VCaP (cell line): ENCODE data around the gene OR10A5.
"Not testable (repeated sequence)": the region's sequence is repeated elsewhere in the genome, so short reads cannot be mapped to it uniquely, and the experiment has no call there.

Source experiments
- H3K27ac ChIP-seq: fragments of 450-650 bp; 2 replicates; pipeline ENCODE4 v1.5.1; 2017
- TF ChIP-seq, protein P1 (sequence below): fragments of 450-650 bp; conservative IDR thresholded peaks from 2 replicates; pipeline ENCODE4 v1.5.1; 2017; ENCODE audit warnings: mild to moderate bottlenecking, moderate library complexity

Gene OR10A5

DNA sequence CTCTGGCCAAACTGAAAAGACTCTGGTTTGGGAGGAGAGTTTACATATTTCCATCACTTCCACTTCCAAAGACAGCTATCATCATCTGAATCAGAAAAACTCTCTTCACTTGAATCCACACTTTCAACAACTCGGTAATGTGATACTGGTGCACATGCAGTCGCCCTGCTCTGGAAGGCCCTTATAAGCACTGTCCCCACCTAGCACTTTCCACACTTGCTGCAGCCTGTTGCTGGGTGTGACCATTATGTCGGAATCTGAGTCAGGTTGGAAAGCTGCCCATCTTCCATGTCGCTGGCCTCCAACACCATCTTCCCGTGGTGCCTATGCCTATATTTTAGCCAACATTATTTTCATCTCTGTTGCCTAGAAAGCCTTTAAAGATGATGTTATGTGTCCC lies 1.1 kb upstream of the OR10A5 start:
- H3K27ac ChIP-seq = no peak overlapping the region
- TF ChIP-seq, protein P1, sequence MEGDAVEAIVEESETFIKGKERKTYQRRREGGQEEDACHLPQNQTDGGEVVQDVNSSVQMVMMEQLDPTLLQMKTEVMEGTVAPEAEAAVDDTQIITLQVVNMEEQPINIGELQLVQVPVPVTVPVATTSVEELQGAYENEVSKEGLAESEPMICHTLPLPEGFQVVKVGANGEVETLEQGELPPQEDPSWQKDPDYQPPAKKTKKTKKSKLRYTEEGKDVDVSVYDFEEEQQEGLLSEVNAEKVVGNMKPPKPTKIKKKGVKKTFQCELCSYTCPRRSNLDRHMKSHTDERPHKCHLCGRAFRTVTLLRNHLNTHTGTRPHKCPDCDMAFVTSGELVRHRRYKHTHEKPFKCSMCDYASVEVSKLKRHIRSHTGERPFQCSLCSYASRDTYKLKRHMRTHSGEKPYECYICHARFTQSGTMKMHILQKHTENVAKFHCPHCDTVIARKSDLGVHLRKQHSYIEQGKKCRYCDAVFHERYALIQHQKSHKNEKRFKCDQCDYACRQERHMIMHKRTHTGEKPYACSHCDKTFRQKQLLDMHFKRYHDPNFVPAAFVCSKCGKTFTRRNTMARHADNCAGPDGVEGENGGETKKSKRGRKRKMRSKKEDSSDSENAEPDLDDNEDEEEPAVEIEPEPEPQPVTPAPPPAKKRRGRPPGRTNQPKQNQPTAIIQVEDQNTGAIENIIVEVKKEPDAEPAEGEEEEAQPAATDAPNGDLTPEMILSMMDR = no peak

DNA sequence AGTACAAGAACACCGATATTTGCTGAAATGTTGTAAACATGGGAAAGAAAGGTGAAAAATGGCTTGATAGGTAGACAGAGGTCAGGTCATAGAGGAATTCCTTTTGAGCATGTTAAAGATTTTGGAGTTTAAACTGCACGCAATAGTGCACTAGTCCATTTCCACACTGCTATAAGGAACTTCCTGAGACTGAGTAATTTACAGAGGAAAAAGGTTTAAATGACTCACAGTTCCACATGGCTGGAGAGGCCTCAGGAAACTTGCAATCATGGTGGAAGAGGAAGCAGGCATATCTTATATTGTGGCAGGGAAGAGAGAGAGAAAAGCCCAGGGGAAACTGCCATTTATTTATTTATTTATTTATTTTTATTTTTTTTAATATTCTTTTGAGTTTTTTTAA lies 5.0 kb downstream of the OR10A5 start:
- TF ChIP-seq, protein P1 = no peak
- H3K27ac ChIP-seq = no peak overlapping the region

DNA sequence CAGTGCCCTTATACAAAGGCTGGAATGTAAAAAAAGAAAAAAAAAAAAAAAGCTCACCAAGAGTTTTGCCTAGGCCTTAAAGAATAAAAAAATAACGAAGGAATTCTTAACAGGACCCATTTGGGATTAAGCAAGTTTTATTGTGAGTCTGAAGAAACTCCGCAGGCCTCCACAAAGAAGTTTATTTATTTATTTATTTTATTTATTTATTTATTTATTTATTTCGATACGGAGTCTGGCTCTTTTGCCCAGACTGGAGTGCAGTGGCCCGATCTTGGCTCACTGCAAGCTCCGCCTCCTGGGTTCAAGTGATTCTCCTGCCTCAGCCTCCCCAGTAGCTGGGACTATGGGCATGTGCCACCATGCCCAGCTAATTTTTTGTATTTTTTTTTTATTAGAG lies 9.3 kb downstream of the OR10A5 start:
- H3K27ac ChIP-seq = not testable (repeated sequence)

DNA sequence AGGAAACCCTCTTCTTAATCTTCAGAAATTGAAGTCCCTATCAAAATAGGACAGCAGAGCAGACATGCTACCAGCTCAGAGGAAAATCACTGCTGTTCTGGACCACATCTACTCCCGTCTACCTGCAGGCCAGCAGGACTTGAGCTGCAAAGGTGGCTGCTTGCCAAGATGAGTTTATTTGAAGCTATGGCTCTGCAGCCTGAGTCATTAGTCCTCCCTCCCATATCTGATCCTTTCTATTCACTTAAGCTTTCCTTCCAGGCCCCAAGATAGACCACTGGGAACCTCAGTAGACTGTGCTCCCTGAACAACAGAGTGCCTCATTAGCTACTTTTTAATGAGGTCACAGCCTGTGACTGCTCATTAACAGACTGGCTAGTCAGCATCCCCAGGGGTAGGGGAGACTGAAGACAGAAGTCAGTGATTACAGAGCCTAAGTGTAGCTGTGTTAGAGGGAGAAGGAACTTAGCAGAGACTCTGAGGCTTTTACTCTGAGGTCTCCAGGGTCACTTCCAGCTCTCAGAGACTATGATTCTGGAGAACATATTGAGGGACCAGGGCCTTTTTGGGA lies 10.6 kb downstream of the OR10A5 start:
- H3K27ac ChIP-seq = no peak overlapping the region
- TF ChIP-seq, protein P1 = no peak

DNA sequence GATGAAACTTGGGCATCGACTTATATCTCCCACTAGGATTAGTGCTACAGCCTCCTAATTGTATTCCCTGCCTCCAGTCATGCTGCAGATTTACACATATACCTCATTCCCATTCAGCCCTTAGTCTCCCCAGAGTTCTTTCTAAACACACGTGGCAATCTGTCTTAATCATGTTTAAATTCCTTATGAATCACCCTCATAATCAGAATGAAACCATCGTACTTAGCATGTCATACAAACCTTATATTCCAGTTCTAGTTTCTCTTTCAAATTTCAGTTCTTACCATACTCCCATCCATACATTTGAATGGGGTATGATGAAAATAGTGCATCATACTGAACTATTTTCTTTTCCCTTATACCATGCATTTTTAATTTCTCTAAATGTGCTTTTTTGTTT lies 11.4 kb downstream of the OR10A5 start:
- no peak overlapping the region for H3K27ac ChIP-seq
- TF ChIP-seq, protein P1 = no peak

DNA sequence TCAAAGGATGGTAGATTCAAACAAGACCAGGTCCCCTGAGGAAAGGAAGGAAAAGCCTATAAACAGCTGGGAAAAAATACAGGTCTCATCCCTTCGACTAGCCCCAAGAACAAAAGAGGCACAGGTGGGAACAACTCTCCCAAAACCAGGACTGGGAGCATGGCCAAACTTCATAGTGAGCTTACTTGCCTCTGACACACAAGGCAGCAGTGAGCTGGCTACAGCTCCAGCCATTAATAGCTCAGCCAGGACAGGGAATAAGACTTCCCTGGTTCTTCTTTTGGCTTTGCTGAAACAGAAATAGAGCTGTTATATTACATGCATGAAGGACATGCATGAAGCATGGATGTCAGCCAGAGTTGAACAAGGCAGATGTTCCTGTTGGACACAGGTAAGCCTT lies 17.5 kb downstream of the OR10A5 start, which contains the start of gene OR10A2:
Gene OR10A2 (plus strand): TSS at position 97 of the 400 bp plus-strand sequence. CDS start 6,698 bp downstream, outside the sequence.
- no peak within 1 kb of the TSS for H3K27ac ChIP-seq
- TF ChIP-seq, protein P1 = no peak; the same call in 1 of the 2 replicates

DNA sequence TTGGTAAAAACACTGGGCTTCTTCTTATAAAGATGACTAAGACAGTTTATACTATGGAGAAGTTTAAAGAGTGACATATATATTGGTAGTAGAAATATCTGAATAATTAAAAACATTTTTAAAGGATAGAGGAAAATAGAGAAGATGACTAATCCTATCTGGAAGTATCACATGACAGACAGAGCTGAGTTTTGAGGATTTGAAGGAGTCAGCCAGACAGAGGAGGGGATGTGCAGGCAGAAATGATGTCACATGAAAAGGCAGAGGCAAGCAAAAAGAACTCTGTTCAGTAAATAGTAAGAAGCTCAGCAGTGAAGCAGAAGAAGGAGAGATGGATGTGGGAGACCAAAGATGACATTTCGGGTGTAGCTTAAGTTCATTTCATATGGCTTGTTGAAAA lies 19.0 kb downstream of the OR10A5 start:
- TF ChIP-seq, protein P1 = no peak
- H3K27ac ChIP-seq = no peak overlapping the region

DNA sequence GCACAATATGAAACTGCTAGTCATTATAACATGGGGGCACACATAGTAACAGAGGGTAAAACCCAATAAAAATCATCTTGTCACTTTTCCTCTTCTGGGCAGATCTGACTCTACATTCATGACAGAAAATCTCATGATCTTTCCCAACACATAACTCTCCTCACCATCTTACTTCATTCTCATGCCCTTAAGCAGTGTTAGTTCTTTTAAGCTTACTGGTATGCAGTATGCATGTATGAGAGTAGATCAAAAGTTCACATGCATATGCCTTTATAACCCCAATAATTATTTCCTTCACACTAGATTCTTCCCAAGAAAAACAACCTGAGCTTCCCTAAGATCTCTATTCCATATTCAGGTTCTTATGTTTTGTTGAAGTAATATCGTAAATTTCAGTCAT lies 25.8 kb downstream of the OR10A5 start:
- no peak overlapping the region for H3K27ac ChIP-seq
- TF ChIP-seq, protein P1 = no peak
